Heart right ventricle (tissue), 16 donors: ENCODE data around the gene MIB1. TPM values are rescaled to one million over a fixed set of nuclear protein-coding genes. Genes with fewer than 3 reads are reported as not detected.

Experiments
- ATAC-seq, 8 donors: fragments of 200-7000 bp; cut with Tn5 transposase; one replicate each; pipeline ENCODE4 v1.9.1; 2020; ENCODE audit warnings: mild to moderate bottlenecking in 8 of 8, moderate library complexity in 8 of 8, moderate number of reproducible peaks in 1 of 8
- DNase-seq, 2 donors: peaks; one replicate each; pipeline ENCODE4 v3.0.0-alpha.2; 2020
- H3K27ac ChIP-seq, 10 donors: fragments of 200-600 bp; sonication (generic) in 2 of 10; one replicate each; pipeline versions ENCODE4 v1.5.0 to v1.8.0; 2020 to 2022; ENCODE audit warnings: mild to moderate bottlenecking in 3 of 10
- H3K27me3 ChIP-seq, 7 donors: fragments of 200-600 bp; one replicate each; pipeline ENCODE4 v1.8.0; 2021 to 2022; ENCODE audit warnings: mild to moderate bottlenecking in 2 of 7
- H3K36me3 ChIP-seq, 9 donors: fragments of 200-600 bp; sonication (generic) in 1 of 9; one replicate each; pipeline versions ENCODE4 v1.5.0 to v1.8.0; 2020 to 2022; ENCODE audit warnings: mild to moderate bottlenecking in 2 of 9
- H3K4me1 ChIP-seq, 9 donors: fragments of 200-600 bp; sonication (generic) in 1 of 9; one replicate each; pipeline versions ENCODE4 v1.5.0 to v1.8.0; 2020 to 2022; ENCODE audit warnings: mild to moderate bottlenecking in 4 of 9
- H3K4me3 ChIP-seq, 10 donors: fragments of 200-600 bp; sonication (generic) in 2 of 10; one replicate each; pipeline versions ENCODE4 v1.5.0 to v1.8.0; 2020 to 2022; ENCODE audit warnings: mild to moderate bottlenecking in 7 of 10, moderate library complexity in 2 of 10
- H3K9me3 ChIP-seq, 11 donors: fragments of 200-600 bp in 10 of 11; sonication (generic) in 2 of 11; one replicate each; pipeline versions ENCODE4 v1.5.0 to v1.8.0; 2013 to 2022; ENCODE audit warnings: mild to moderate bottlenecking in 2 of 11, control low read depth in 1 of 11, moderate library complexity in 1 of 11
- WGBS, 2 donors: extraction: QIAGEN DNeasy Blood & Tissue Kit; methylation state at CpG; one replicate each; pipeline ENCODE4 v1.1.7; 2013; ENCODE audit warnings: inconsistent platforms in 1 of 2; 5-methylcytosine and 5-hydroxymethylcytosine counted together
- intact Hi-C, 10 donors: fragments of 100-400 bp; cut with DNase I; formaldehyde crosslinking; loops; one replicate each; pipeline versions ENCODE4 v1.11.1 to v1.14.2; 2022
- polyA plus RNA-seq, 2 donors: library from polyadenylated mRNA; stranded (reverse); fragments of 200-250 nt; gene quantifications; one replicate each; pipeline ENCODE4 v1.2.3, GENCODE V29; 2013
- total RNA-seq, 10 donors: library from RNA; stranded (reverse); fragmentation: NEBNext Ultra II Directional in 3 of 10; extraction: Animal tissue kit (Norgen Biotek cat#: 25700) in 3 of 10; gene quantifications; one replicate each; pipeline versions ENCODE4 v1.2.1 to v1.2.4, GENCODE V29; 2021 to 2023
- TF ChIP-seq, protein P1 (sequence below), 9 donors: fragments of 200-600 bp; sonication (generic) in 2 of 9; IDR thresholded peaks; one replicate each; pipeline versions ENCODE4 v1.5.0 to v1.8.0; 2021 to 2022; ENCODE audit warnings: antibody characterized with exemption in 9 of 9, mild to moderate bottlenecking in 5 of 9, moderate library complexity in 1 of 9
- donor health status: Arrhythmogenic right ventricular cardiomyopathy.
- donor health status: ischemic (EF 13 %, LVEDD 7.1; RV severe dilation, severe dysfunction).
- donor health status: healthy with polysubstance abuse.
- donor health status: DM: no; HTN: yes; CAD: no.
- donor health status: DM: no; HTN: no; CAD: no.
- donor health status: ischemic (EF 25% LVEDD 6.9; RV normal size, moderate dysfunction).
- donor health status: ischemic (EF 25% LVEDD 5.7; RV mildly dilated, moderate dysfunction).
- donor health status: healthy.
- donor health status: DM: yes; HTN: yes; CAD: no.
- donor health status: Ischemic cardiomyopathy.
- donor health status: ischemic (EF 35%, LVEDD 5.7; RV mildly dilated, moderate dysfunction).
- donor health status: nonischemic (EF 11% LVEDD 7.7; RV severe dilation, severe dysfunction).
- donor health status: DM: yes; HTN: yes; CAD: no.
- donor health status: PGD.
- donor health status: ischemic (EF 29% LVEDD 5.4; RV normal size, mild dysfunction).
- donor health status: nonischemic (EF 23%, LVEDD 6.1; RV moderate dilation, normal function).

The MIB1 gene
- total and polyA plus RNA-seq, 12 donors = 3.7 to 32.2 (median 25.0) TPM

- Histone ChIP-seq H3K9me3 (peaks cover 0 to 10% (median 0%) of the 10 kb centered on the region in 11 donors), H3K36me3 (no peaks in the 10 kb centered on the region), H3K27ac (no peak overlapping the region), H3K27me3 (no peaks in the 10 kb centered on the region), H3K4me1 (no peaks in the 10 kb centered on the region), H3K4me3 (no peak overlapping the region)
- ATAC-seq (no peak), DNase-seq (no peak)
- intact Hi-C loops = no loop called here
- WGBS, 2 donors = 64% methylated on average over 1 of the region's 1 CpG
- TF ChIP-seq, protein P1, sequence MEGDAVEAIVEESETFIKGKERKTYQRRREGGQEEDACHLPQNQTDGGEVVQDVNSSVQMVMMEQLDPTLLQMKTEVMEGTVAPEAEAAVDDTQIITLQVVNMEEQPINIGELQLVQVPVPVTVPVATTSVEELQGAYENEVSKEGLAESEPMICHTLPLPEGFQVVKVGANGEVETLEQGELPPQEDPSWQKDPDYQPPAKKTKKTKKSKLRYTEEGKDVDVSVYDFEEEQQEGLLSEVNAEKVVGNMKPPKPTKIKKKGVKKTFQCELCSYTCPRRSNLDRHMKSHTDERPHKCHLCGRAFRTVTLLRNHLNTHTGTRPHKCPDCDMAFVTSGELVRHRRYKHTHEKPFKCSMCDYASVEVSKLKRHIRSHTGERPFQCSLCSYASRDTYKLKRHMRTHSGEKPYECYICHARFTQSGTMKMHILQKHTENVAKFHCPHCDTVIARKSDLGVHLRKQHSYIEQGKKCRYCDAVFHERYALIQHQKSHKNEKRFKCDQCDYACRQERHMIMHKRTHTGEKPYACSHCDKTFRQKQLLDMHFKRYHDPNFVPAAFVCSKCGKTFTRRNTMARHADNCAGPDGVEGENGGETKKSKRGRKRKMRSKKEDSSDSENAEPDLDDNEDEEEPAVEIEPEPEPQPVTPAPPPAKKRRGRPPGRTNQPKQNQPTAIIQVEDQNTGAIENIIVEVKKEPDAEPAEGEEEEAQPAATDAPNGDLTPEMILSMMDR (IDR thresholded peaks at IDR 0.05) = no peak
Observed at GRCh38 chr18:21889570-21889969, 149.0 kb downstream of the MIB1 start.

GRCh38 chr18:21894619-21895367, 154.2 kb downstream of the MIB1 start:
- ATAC-seq = no peak
- H3K4me1 ChIP-seq = peaks cover 0 to 11% (median 0%) of the 10 kb centered on the region in 9 donors
- H3K4me3 ChIP-seq = no peak overlapping the region
- TF ChIP-seq, protein P1 (IDR thresholded peaks at IDR 0.05) = no peak
- H3K27ac ChIP-seq = no peak overlapping the region
- intact Hi-C loops = loop anchor here in 5 of 10 donors (5.0 to 10.0 kb wide), 5 partner anchors 60 to 810 kb away; no protein-coding TSS in a partner anchor
- WGBS, 2 donors = 62 to 80% methylated on average over 5 of the region's 5 CpGs
- H3K36me3 ChIP-seq = no peaks in the 10 kb centered on the region
- DNase-seq = no peak
- no peaks in the 10 kb centered on the region for H3K27me3 ChIP-seq
- peaks cover 0 to 7% (median 0%) of the 10 kb centered on the region in 11 donors for H3K9me3 ChIP-seq

- peaks cover 0 to 2% (median 0%) of the 10 kb centered on the region in 11 donors for H3K9me3 ChIP-seq
- DNase-seq = no peak
- ATAC-seq = peak in 6 of 8 donors; percentile 42 to 66 (median 58)
- peak overlapping the region in 2 of 10 donors; percentile 2 to 24 for H3K4me3 ChIP-seq
- no peaks in the 10 kb centered on the region for H3K27me3 ChIP-seq
- peaks cover 0 to 14% (median 0%) of the 10 kb centered on the region in 9 donors for H3K4me1 ChIP-seq
- H3K36me3 ChIP-seq = no peaks in the 10 kb centered on the region
- H3K27ac ChIP-seq = no peak overlapping the region
- TF ChIP-seq, protein P1 (IDR thresholded peaks at IDR 0.05) = no peak
- intact Hi-C loops = loop anchor here in 5 of 10 donors (5.0 to 10.0 kb wide), 5 partner anchors 58 to 808 kb away; no protein-coding TSS in a partner anchor
- WGBS, 2 donors = 42 to 43% methylated on average over 27 of the region's 27 CpGs
Observed at GRCh38 chr18:21896732-21897336, 156.2 kb downstream of the MIB1 start.

DNA sequence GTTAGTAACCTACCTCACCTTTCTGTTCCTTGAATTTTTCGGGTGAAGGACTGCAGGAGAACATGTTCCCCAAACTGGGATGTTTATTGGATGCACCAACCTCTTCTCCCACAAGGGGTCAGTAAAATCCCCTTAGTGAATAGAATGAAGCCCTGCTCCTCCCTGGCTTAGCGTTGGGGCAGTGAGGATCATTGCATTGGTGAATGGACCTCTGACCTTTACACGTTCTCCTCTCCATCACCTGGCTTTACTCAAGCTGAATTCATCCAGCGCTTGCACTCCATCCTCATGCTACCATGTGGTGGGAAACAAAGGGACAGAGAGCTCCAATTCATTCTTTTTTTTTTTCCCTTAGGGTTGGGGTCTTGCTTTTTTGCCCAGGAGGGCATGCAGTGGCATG, 157.2 kb downstream of the MIB1 start:
- TF ChIP-seq, protein P1 (IDR thresholded peaks at IDR 0.05) = peak; percentile 36 to 79 (median 68)
- DNase-seq (peak in 1 of 2 donors; percentile 47), ATAC-seq (peak; percentile 56 to 81 (median 68))
- Histone ChIP-seq H3K4me1 (peaks cover 0 to 15% (median 0%) of the 10 kb centered on the region in 9 donors), H3K9me3 (no peaks in the 10 kb centered on the region), H3K27ac (no peak overlapping the region), H3K27me3 (no peaks in the 10 kb centered on the region), H3K36me3 (no peaks in the 10 kb centered on the region), H3K4me3 (no peak overlapping the region)
- intact Hi-C loops = loop anchor here in 5 of 10 donors (5.0 to 10.0 kb wide), 5 partner anchors 57 to 807 kb away; no protein-coding TSS in a partner anchor
- 11 to 13% methylated on average over 4 of the region's 4 CpGs for WGBS, 2 donors
